Smooth muscle cell (in vitro differentiated cells): ENCODE results near the gene ST8SIA1. TPM values are rescaled to one million over a fixed set of nuclear protein-coding genes. Genes with fewer than 3 reads are reported as not detected.

ENCODE experiments used
- DNase-seq: peaks from one replicate; lab custom pipeline; 2025; ENCODE audit not compliant: unreplicated experiment; lab: John Stamatoyannopoulos, UW
- H2AFZ ChIP-seq: fragments of 200-600 bp; sonication (generic); 2 replicates; pipeline ENCODE4 v1.6.0; 2016; ENCODE audit warnings: antibody characterized with exemption, low read depth, mild to moderate bottlenecking
- H3F3A ChIP-seq: fragments of 200-600 bp; sonication (generic); 2 replicates; pipeline ENCODE4 v1.6.0; 2017; ENCODE audit warnings: antibody characterized with exemption, low read depth
- H3K27ac ChIP-seq: fragments of 200-600 bp; sonication (generic); 2 replicates; pipeline ENCODE4 v1.5.1; 2016; ENCODE audit warnings: low read depth, mild to moderate bottlenecking
- H3K27me3 ChIP-seq: fragments of 200-600 bp; sonication (generic); 2 replicates; pipeline ENCODE4 v1.6.1; 2016; ENCODE audit warnings: low read depth, mild to moderate bottlenecking
- H3K36me3 ChIP-seq: fragments of 200-600 bp; sonication (generic); 2 replicates; pipeline ENCODE4 v1.5.1; 2016; ENCODE audit warnings: low read depth
- H3K4me1 ChIP-seq: fragments of 200-600 bp; sonication (generic); 2 replicates; pipeline ENCODE4 v1.5.1; 2016; ENCODE audit warnings: low read depth
- H3K4me2 ChIP-seq: fragments of 200-600 bp; sonication (generic); 2 replicates; pipeline ENCODE4 v1.6.0; 2016; ENCODE audit warnings: mild to moderate bottlenecking
- H3K4me3 ChIP-seq: fragments of 200-600 bp; sonication (generic); 2 replicates; pipeline ENCODE4 v1.5.1; 2016; ENCODE audit warnings: mild to moderate bottlenecking
- H3K79me2 ChIP-seq: fragments of 200-600 bp; sonication (generic); 2 replicates; pipeline ENCODE4 v1.6.0; 2016; ENCODE audit warnings: low read depth, mild to moderate bottlenecking
- H3K9ac ChIP-seq: fragments of 200-600 bp; sonication (generic); 2 replicates; pipeline ENCODE4 v1.6.0; 2016; ENCODE audit warnings: low read depth
- H3K9me3 ChIP-seq: fragments of 200-600 bp; sonication (generic); replicated peaks from 2 replicates; pipeline ENCODE4 v1.5.1; 2016; ENCODE audit warnings: low read depth
- H4K20me1 ChIP-seq: fragments of 200-600 bp; sonication (generic); 2 replicates; pipeline ENCODE4 v1.6.0; 2016; ENCODE audit warnings: low read depth
- CTCF ChIP-seq: fragments of 200-600 bp; sonication (generic); IDR thresholded peaks from 2 replicates; pipeline ENCODE4 v1.5.1; 2017; ENCODE audit warnings: borderline replicate concordance, mild to moderate bottlenecking, antibody characterized with exemption; ENCODE audit not compliant: insufficient read depth, poor library complexity, severe bottlenecking
- WGBS: methylation state at CpG from one replicate; pipeline ENCODE4 v1.1.7; 2016; ENCODE audit warnings: low lambda C conversion rate; 5-methylcytosine and 5-hydroxymethylcytosine counted together
- polyA plus RNA-seq: library from polyadenylated mRNA; unstranded; fragments of >200 nt; fragmentation: Nextera tagmentation; extraction: Ambion mirVana; gene quantifications from 2 replicates; pipeline ENCODE4 v1.2.1, GENCODE V29; 2016
- total RNA-seq: library from RNA; depleted of rRNA; stranded (reverse); fragments of >200 nt; gene quantifications from 2 replicates; pipeline ENCODE4 v1.2.3, GENCODE V29; 2014

The ST8SIA1 gene
- total and polyA plus RNA-seq, 2 experiments from 2014 or later = 3.7 to 5.3 TPM

GRCh38 chr12:22304341-22304740 lies 30.2 kb downstream of the ST8SIA1 start:
- TF ChIP-seq CTCF = no peak
- no peak overlapping the region for H2AFZ ChIP-seq
- no peak overlapping the region for H3K4me3 ChIP-seq
- WGBS = 57% methylated on average over 1 of the region's 1 CpG
- no peaks in the 10 kb centered on the region for H3K27me3 ChIP-seq
- H3K9ac ChIP-seq = no peak overlapping the region
- H3K79me2 ChIP-seq = no peaks in the 10 kb centered on the region
- no peaks in the 10 kb centered on the region for H3F3A ChIP-seq
- H3K4me2 ChIP-seq = no peak overlapping the region
- H3K27ac ChIP-seq = no peak overlapping the region
- peaks cover 3% of the 10 kb centered on the region for H3K36me3 ChIP-seq
- no peak for DNase-seq
- H3K4me1 ChIP-seq = no peaks in the 10 kb centered on the region
- peaks cover 9% of the 10 kb centered on the region for H3K9me3 ChIP-seq
- no peaks in the 10 kb centered on the region for H4K20me1 ChIP-seq

GRCh38 chr12:22299294-22299912 lies 35.1 kb downstream of the ST8SIA1 start:
- H3K9me3 ChIP-seq = peaks cover 14% of the 10 kb centered on the region
- no peak for DNase-seq
- H3K4me1 ChIP-seq = no peaks in the 10 kb centered on the region
- no peak overlapping the region for H2AFZ ChIP-seq
- H3K4me2 ChIP-seq = no peak overlapping the region
- H3K27ac ChIP-seq = no peak overlapping the region
- H4K20me1 ChIP-seq = no peaks in the 10 kb centered on the region
- no peaks in the 10 kb centered on the region for H3F3A ChIP-seq
- H3K27me3 ChIP-seq = no peaks in the 10 kb centered on the region
- no peak for TF ChIP-seq CTCF
- H3K4me3 ChIP-seq = no peak overlapping the region
- H3K36me3 ChIP-seq = peaks cover 3% of the 10 kb centered on the region
- no peaks in the 10 kb centered on the region for H3K79me2 ChIP-seq
- no peak overlapping the region for H3K9ac ChIP-seq

GRCh38 chr12:22289250-22289649 lies 45.3 kb downstream of the ST8SIA1 start:
- Histone ChIP-seq H3K27ac (no peak overlapping the region), H3K4me2 (no peak overlapping the region), H3F3A (no peaks in the 10 kb centered on the region), H3K9me3 (no peaks in the 10 kb centered on the region), H3K4me3 (no peak overlapping the region), H4K20me1 (peaks cover 7% of the 10 kb centered on the region), H3K9ac (no peak overlapping the region), H3K4me1 (peaks cover 10% of the 10 kb centered on the region), H3K36me3 (no peaks in the 10 kb centered on the region), H3K79me2 (no peaks in the 10 kb centered on the region), H3K27me3 (no peaks in the 10 kb centered on the region), H2AFZ (no peak overlapping the region)
- no peak for TF ChIP-seq CTCF
- DNase-seq = no peak
- 96% methylated on average over 6 of the region's 6 CpGs for WGBS
